HepG2 (cell line): ENCODE results near the gene UBL5. TPM values are rescaled to one million over a fixed set of nuclear protein-coding genes. Genes with fewer than 3 reads are reported as not detected.
A peak's percentile ranks its signal among the peaks of the same experiment; 100 is the strongest.

Source experiments
- ARHGAP35 ChIP-seq: sonication (generic); formaldehyde crosslinking; IDR thresholded peaks from 2 replicates; pipeline ENCODE4 v1.9.0; 2022; ENCODE audit warnings: mild to moderate bottlenecking, inconsistent platforms, moderate library complexity, missing genetic modification reagents, borderline replicate concordance
- BCL6 ChIP-seq: IDR thresholded peaks from 2 replicates; pipeline ENCODE4 v1.6.1; 2016; ENCODE audit warnings: missing genetic modification reagents, missing compliant biosample characterization
- BRD4 ChIP-seq: sonication (generic); formaldehyde crosslinking; IDR thresholded peaks from 2 replicates; pipeline ENCODE4 v1.4.0; 2020; ENCODE audit warnings: missing genetic modification reagents
- CEBPB ChIP-seq: IDR thresholded peaks from 2 replicates; pipeline ENCODE4 v1.6.1; 2011; ENCODE audit warnings: low read depth, low read length, improper control_type of control experiment, borderline replicate concordance
- EP300 ChIP-seq, 3 experiments: sonication (generic) in 1 of 3; formaldehyde crosslinking in 1 of 3; IDR thresholded peaks; 2 replicates each; pipeline versions ENCODE4 v1.5.1 to v1.6.1; 2011 to 2020; ENCODE audit warnings: low read depth in 2 of 3, low read length in 2 of 3, borderline replicate concordance in 1 of 3, improper control_type of control experiment in 1 of 3, mild to moderate bottlenecking in 1 of 3, missing genetic modification reagents in 1 of 3, moderate library complexity in 1 of 3
- FOSL2 ChIP-seq: sonication (generic); formaldehyde crosslinking; IDR thresholded peaks from 2 replicates; pipeline ENCODE4 v1.4.0; 2020; ENCODE audit warnings: missing genetic modification reagents
- FOXA1 ChIP-seq, 2 experiments: fragments of 450-650 bp in 1 of 2; sonication (generic) in 1 of 2; formaldehyde crosslinking in 1 of 2; IDR thresholded peaks; 2 replicates each; pipeline versions ENCODE4 v1.4.0 to v1.6.1; 2016 to 2020; ENCODE audit warnings: missing genetic modification reagents in 1 of 2
- GATA4 ChIP-seq: sonication (generic); IDR thresholded peaks from 2 replicates; pipeline ENCODE4 v1.6.1; 2016; ENCODE audit warnings: antibody characterized with exemption, low read depth, borderline replicate concordance
- GATAD2A ChIP-seq: IDR thresholded peaks from 2 replicates; pipeline ENCODE4 v1.6.1; 2016
- IKZF1 ChIP-seq: fragments of 450-650 bp; IDR thresholded peaks from 2 replicates; pipeline ENCODE4 v1.7.1; 2016
- KDM6A ChIP-seq: IDR thresholded peaks from 2 replicates; pipeline ENCODE4 v1.6.1; 2016; ENCODE audit warnings: low read depth
- KLF15 ChIP-seq: sonication (generic); formaldehyde crosslinking; IDR thresholded peaks from 2 replicates; pipeline ENCODE4 v1.8.1; 2023; ENCODE audit warnings: borderline replicate concordance, mild to moderate bottlenecking, inconsistent platforms, missing genetic modification reagents, mixed read lengths
- MAX ChIP-seq: IDR thresholded peaks from 2 replicates; pipeline ENCODE4 v1.6.1; 2012; ENCODE audit warnings: inconsistent platforms
- NONO ChIP-seq, 2 experiments: fragments of 450-650 bp in 1 of 2; sonication (generic) in 1 of 2; formaldehyde crosslinking in 1 of 2; IDR thresholded peaks in 1 of 2; conservative IDR thresholded peaks in 1 of 2; 2 replicates each; pipeline versions ENCODE4 v1.6.1 to v1.8.0; 2017 to 2022; ENCODE audit warnings: mild to moderate bottlenecking in 1 of 2, missing genetic modification reagents in 1 of 2, moderate library complexity in 1 of 2
- PPARG ChIP-seq: conservative IDR thresholded peaks from 2 replicates; pipeline ENCODE4 v1.6.1; 2016; ENCODE audit warnings: missing biosample characterization, missing genetic modification reagents
- RELA ChIP-seq: sonication (generic); formaldehyde crosslinking; IDR thresholded peaks from 2 replicates; pipeline ENCODE4 v1.4.0; 2020; ENCODE audit warnings: missing genetic modification reagents
- RFXANK ChIP-seq: IDR thresholded peaks from 2 replicates; pipeline ENCODE4 v1.6.1; 2016
- SOX6 ChIP-seq, 2 experiments: fragments of 450-650 bp in 1 of 2; sonication (generic) in 1 of 2; formaldehyde crosslinking in 1 of 2; IDR thresholded peaks; 2 replicates each; pipeline versions ENCODE4 v1.4.0 to v1.6.1; 2017 to 2020; ENCODE audit warnings: antibody characterized with exemption in 1 of 2, mild to moderate bottlenecking in 1 of 2, missing genetic modification reagents in 1 of 2
- TRIM24 ChIP-seq: sonication (generic); formaldehyde crosslinking; IDR thresholded peaks from 2 replicates; pipeline ENCODE4 v1.8.0; 2022; ENCODE audit warnings: mild to moderate bottlenecking, missing genetic modification reagents
- ZMYM4 ChIP-seq: sonication (generic); formaldehyde crosslinking; IDR thresholded peaks from 2 replicates; pipeline ENCODE4 v1.8.1; 2023; ENCODE audit warnings: mild to moderate bottlenecking, missing genetic modification reagents
- ZNF550 ChIP-seq: sonication (generic); formaldehyde crosslinking; IDR thresholded peaks from 2 replicates; pipeline ENCODE4 v1.4.0; 2020; ENCODE audit warnings: mild to moderate bottlenecking, missing genetic modification reagents, borderline replicate concordance
- ZNF605 ChIP-seq: sonication (generic); formaldehyde crosslinking; IDR thresholded peaks from 2 replicates; pipeline ENCODE4 v1.8.0; 2022; ENCODE audit warnings: mild to moderate bottlenecking, missing genetic modification reagents
- ZNF670 ChIP-seq: sonication (generic); formaldehyde crosslinking; IDR thresholded peaks from 2 replicates; pipeline ENCODE4 v1.8.0; 2022; ENCODE audit warnings: mild to moderate bottlenecking, missing genetic modification reagents, borderline replicate concordance
- ZNF740 ChIP-seq: sonication (generic); formaldehyde crosslinking; IDR thresholded peaks from 2 replicates; pipeline ENCODE4 v1.4.0; 2020; ENCODE audit warnings: missing genetic modification reagents
- ZNF776 ChIP-seq: sonication (generic); formaldehyde crosslinking; IDR thresholded peaks from 2 replicates; pipeline ENCODE4 v1.4.0; 2020; ENCODE audit warnings: mild to moderate bottlenecking, missing genetic modification reagents
- ZNF816 ChIP-seq: sonication (generic); formaldehyde crosslinking; IDR thresholded peaks from 2 replicates; pipeline ENCODE4 v1.8.0; 2022; ENCODE audit warnings: missing genetic modification reagents, mild to moderate bottlenecking, borderline replicate concordance
- ZNF879 ChIP-seq: sonication (generic); formaldehyde crosslinking; IDR thresholded peaks from 2 replicates; pipeline ENCODE4 v1.8.1; 2023; ENCODE audit warnings: missing genetic modification reagents
- polyA plus RNA-seq, 8 experiments: library from polyadenylated mRNA; depleted of rRNA in 3 of 8; stranded (reverse) in 7 of 8; unstranded in 1 of 8; fragments of >200 nt; fragmentation: Illumina TruSeq in 4 of 8; extraction: Trizol in 4 of 8; gene quantifications; 2 replicates each; pipeline versions ENCODE4 v1.2.1 to v1.2.3, GENCODE V29; 2011 to 2016; ENCODE audit warnings: low read depth in 4 of 8, missing spikeins in 1 of 8, mixed read lengths in 1 of 8; ENCODE audit not compliant: insufficient read depth in 1 of 8
- total RNA-seq, 5 experiments: library from RNA; depleted of rRNA; stranded (reverse); fragments of >200 nt; fragmentation: Illumina TruSeq; extraction: Trizol; gene quantifications; 2 replicates each; pipeline ENCODE4 v1.2.3, GENCODE V29; 2016; ENCODE audit warnings: low read depth in 1 of 5
- TF ChIP-seq, protein P1 (sequence below): IDR thresholded peaks from 2 replicates; pipeline ENCODE4 v1.6.1; 2012; ENCODE audit warnings: low read length, improper control_type of control experiment

Gene UBL5
- total and polyA plus RNA-seq, 2 of the 13 experiments (the other 11 are each of a cell fraction or from before 2014, with no cell fraction given), result 373 to 487 TPM

DNA sequence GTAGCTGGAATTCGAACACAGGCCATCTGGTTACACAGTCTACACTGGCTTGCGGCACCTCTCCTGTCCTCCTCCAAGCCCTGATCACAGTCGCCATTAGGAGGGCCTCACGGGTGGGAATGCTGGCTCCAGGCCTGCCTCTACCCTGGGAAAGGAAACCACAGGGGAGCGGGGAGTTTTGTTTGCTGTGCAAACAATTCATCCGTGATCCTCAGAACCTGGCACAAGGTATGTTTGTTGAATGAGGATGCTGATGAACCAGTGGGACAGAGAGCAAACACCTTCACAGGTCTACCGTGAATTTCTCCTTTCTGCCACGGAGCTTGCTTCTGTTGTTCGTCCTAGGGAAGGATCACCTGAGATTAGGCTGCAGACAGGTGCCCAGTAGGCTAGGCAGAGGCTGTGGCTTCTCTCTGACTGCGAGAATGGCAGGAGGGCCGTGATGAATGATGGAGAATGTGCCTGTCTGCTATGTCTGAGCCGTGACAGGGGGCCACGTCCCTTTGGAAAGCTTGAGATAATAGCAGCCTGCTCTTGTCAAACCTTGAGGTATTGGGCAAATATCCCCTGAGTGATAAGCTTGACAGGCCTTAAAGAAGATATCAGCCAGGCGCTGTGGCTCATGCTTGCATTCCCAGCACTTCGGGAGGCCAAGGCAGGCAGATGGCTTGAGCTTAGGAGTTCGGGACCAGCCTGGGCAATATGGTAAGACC, 44.1 kb downstream of the UBL5 start (continued):
- TF ChIP-seq FOXA1 (IDR thresholded peaks at IDR 0.05), result no peak
- peak; percentile 35; the same call in 1 of the 2 replicates for TF ChIP-seq FOXA1 (CRISPR knock-in tag; IDR thresholded peaks at IDR 0.05)
- TF ChIP-seq PPARG, result peak; percentile 44; the same call in 1 of the 2 replicates
- TF ChIP-seq ZNF776 (CRISPR knock-in tag), result no peak
- no peak for TF ChIP-seq ZNF740 (CRISPR knock-in tag)
- no peak for TF ChIP-seq KDM6A
- TF ChIP-seq ZNF550 (CRISPR knock-in tag), result no peak
- TF ChIP-seq ZNF670, result no peak
- peak; percentile 47; the same call in 1 of the 2 replicates for TF ChIP-seq GATAD2A (CRISPR knock-in tag)
- TF ChIP-seq MAX, result peak; percentile 35; the same call in 1 of the 2 replicates
- TF ChIP-seq TRIM24 (CRISPR knock-in tag), result no peak
- TF ChIP-seq IKZF1, result no peak
- no peak for TF ChIP-seq ZNF605 (CRISPR knock-in tag)
- TF ChIP-seq ARHGAP35 (CRISPR knock-in tag), result no peak
- no peak for TF ChIP-seq BRD4 (CRISPR knock-in tag)
- TF ChIP-seq BCL6 (CRISPR knock-in tag), result 0 out of 2 replicates have a peak, but pooled peaks have one; percentile 30
- no peak for TF ChIP-seq GATA4
- no peak for TF ChIP-seq RELA (CRISPR knock-in tag)
- 0 out of 2 replicates have a peak, but pooled peaks have one; percentile 16 for TF ChIP-seq ZMYM4
- no peak for TF ChIP-seq ZNF879 (CRISPR knock-in tag)
- TF ChIP-seq KLF15, result no peak
- no peak for TF ChIP-seq ZNF816 (CRISPR knock-in tag)
- TF ChIP-seq NONO (IDR thresholded peaks at IDR 0.05), result no peak
- no peak for TF ChIP-seq NONO (CRISPR knock-in tag; conservative IDR thresholded peaks at IDR 0.05)
- TF ChIP-seq, protein P1, sequence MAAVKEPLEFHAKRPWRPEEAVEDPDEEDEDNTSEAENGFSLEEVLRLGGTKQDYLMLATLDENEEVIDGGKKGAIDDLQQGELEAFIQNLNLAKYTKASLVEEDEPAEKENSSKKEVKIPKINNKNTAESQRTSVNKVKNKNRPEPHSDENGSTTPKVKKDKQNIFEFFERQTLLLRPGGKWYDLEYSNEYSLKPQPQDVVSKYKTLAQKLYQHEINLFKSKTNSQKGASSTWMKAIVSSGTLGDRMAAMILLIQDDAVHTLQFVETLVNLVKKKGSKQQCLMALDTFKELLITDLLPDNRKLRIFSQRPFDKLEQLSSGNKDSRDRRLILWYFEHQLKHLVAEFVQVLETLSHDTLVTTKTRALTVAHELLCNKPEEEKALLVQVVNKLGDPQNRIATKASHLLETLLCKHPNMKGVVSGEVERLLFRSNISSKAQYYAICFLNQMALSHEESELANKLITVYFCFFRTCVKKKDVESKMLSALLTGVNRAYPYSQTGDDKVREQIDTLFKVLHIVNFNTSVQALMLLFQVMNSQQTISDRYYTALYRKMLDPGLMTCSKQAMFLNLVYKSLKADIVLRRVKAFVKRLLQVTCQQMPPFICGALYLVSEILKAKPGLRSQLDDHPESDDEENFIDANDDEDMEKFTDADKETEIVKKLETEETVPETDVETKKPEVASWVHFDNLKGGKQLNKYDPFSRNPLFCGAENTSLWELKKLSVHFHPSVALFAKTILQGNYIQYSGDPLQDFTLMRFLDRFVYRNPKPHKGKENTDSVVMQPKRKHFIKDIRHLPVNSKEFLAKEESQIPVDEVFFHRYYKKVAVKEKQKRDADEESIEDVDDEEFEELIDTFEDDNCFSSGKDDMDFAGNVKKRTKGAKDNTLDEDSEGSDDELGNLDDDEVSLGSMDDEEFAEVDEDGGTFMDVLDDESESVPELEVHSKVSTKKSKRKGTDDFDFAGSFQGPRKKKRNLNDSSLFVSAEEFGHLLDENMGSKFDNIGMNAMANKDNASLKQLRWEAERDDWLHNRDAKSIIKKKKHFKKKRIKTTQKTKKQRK, result no peak
- 0 out of 4 replicates have a peak, but pooled peaks of 1 of the 2 experiments have one; percentile 21 for TF ChIP-seq EP300 (IDR thresholded peaks at IDR 0.05; ENCODE audit: low read depth in 2 of 2, low read length in 2 of 2)
- no peak for TF ChIP-seq EP300 (CRISPR knock-in tag; IDR thresholded peaks at IDR 0.05; ENCODE audit: borderline replicate concordance)
- TF ChIP-seq RFXANK (CRISPR knock-in tag), result no peak
- TF ChIP-seq CEBPB, result no peak
- peak; percentile 25; the same call in 1 of the 2 replicates for TF ChIP-seq FOSL2
- TF ChIP-seq SOX6 (IDR thresholded peaks at IDR 0.05), result no peak
- TF ChIP-seq SOX6 (CRISPR knock-in tag; IDR thresholded peaks at IDR 0.05), result 0 out of 2 replicates have a peak, but pooled peaks have one; percentile 20
